HG02642 (cell line): ENCODE data around the gene STATH.
"Not testable (repeated sequence)": the region's sequence is repeated elsewhere in the genome, so short reads cannot be mapped to it uniquely, and the experiment has no call there.

ENCODE experiments used
- ATAC-seq: cut with Tn5 transposase; IDR thresholded peaks from one replicate; pipeline ENCODE4 v1.9.1; 2021; ENCODE audit warnings: mild to moderate bottlenecking; ENCODE audit not compliant: unreplicated experiment, poor library complexity

The STATH gene, protein sequence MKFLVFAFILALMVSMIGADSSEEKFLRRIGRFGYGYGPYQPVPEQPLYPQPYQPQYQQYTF

GRCh38 chr4:69995526-69996016, at the start of gene STATH:
STATH (plus strand) TSS chr4:69995966; CDS start chr4:69998438, 2,472 bp downstream.
- ATAC-seq, result no peak

DNA sequence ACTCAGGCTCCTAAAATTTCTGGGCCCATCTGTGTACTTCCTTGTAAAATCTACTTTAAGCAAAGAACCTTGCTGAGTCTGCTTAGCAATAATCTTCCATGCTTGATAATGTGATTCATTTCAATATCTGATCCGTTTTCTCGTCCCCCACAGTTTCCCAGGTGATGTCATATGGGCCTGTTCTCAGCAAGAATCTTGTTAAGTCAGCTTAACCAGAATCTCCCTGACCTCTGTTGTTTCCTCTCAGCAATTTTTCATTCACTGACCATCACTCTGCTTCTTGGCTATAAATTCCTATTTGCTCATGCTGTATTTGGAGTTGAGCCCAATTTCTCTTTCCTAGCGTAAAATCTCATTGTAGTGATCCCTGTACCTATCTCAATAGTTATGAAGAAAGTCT, 44.2 kb upstream of the STATH start:
- ATAC-seq, result no peak

GRCh38 chr4:69957209-69957608, 38.6 kb upstream of the STATH start:
- no peak for ATAC-seq

DNA sequence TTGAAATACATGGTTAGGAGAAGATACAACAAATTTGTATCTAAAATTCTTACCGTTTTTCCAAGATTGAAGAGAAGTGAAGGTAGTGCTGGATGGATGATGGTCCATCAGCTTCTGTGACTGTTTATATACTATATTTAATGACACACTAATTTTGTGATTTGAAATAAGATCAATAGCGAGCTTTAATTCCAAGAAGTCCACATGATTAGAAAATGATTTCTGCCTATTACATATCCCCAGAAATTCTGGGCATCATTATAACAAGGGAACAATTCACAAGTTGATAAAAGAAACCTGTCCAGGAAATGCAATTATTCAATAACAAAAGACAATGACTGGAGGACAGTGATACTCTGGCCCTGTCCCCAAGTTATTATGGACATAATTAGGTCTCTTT, 30.1 kb upstream of the STATH start, which contains the start of gene CSN2:
CSN2 (minus strand) TSS at position 101 of the 400 bp plus-strand sequence. CDS start 4,733 bp downstream, outside the sequence.
- ATAC-seq, result no peak

- ATAC-seq, result no peak
These were observed 25.7 kb upstream of the STATH start for GRCh38 chr4:69970071-69970470.

- no peak for ATAC-seq
These were observed 21.1 kb upstream of the STATH start for GRCh38 chr4:69974631-69975030.

DNA sequence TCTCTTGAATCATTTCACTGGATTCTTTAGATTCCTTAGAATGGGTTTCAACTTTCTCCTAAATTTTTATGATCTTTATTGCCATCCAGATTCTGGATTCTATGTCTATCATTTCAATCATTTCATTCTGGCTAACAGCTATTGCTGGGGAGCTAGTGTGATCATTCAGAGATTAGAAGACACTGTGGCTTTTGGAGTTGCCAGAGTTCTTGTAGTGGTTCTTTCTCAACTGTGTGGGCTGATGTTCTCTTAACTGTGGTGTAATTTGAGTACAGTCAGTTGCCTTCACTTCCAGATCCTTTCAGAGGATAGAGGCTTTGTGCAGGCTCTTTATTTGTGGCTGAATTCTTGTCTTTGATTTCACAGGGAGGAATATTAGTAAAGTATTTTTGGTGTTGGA, 18.2 kb upstream of the STATH start:
- ATAC-seq, result no peak

DNA sequence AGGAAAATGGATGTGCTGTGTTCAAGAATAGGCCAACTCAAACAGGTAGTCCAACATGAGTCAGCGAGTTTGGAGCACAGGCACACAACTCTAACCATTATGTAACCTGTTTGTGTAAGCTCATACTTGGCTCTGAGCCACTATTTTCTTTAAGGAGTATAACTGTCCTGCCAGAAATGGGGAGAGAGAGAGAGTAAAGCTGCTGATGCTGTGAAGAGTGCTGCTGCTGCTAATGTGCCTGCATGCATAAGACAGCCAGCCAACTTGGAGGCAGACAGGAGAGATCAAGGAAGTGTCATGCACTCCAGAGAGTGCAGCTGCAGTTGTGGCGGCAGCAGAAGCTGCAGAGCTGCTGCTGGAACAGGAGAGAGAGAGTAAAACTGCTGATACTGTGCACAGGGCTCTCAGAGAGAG, 11.7 kb upstream of the STATH start:
- ATAC-seq, result no peak

DNA sequence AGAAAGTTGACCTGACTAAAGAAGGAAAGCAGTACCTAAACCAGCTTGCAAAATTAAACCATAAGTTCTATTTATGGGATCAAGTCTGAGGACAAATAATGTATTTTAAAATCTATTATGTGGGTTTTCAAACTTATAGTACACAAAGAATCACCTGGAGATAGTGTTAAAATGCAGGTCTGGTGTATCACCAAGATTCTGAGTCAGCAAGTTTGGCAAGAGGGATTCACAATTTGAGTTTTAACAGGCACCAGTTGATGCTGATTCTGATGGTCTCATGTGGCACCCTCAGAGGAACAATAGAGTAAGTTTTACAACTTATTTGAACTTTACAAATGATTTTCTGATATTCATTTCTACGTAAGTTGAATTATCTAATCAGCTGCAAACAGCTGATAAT, 9.1 kb upstream of the STATH start:
- ATAC-seq, result no peak

- ATAC-seq, result no peak
These were observed 4.8 kb upstream of the STATH start for GRCh38 chr4:69991016-69991415.

DNA sequence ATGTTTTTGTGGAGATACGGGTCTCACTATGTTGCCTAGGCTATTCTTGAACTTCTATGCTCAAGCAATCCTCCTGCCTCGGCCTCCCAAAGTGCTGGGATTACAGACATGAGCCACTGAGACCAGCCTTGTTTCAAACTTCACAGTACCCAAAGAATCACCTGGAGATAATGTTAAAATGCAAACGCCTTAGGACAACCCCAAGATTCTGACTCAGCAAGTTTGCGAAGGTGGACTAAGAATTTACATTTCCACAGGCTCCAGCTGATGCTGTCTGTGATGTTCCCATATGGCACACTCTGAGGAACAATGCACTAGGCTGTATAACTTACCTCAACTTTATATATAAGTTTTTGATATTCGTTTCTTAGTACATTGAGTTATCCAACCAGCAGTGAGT, 984 bp upstream of the STATH start:
- no peak for ATAC-seq

DNA sequence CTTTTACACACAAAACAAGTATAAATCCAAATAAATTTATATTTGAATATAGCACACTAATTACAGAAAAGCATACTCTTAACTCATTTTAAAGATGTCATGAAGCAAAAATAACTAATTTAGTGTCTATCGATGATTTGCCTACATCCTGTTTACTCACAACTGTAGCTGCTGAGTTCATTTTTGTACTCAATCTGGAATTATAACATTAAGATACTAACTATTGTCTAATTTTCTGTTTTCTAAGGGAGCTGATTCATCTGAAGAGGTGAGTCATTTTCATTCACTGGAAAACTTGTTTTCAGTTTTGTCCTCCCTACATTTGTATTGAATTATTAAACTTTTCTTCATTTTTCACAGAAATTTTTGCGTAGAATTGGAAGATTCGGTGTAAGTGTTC, 3.7 kb downstream of the STATH start:
- no peak for ATAC-seq

GRCh38 chr4:70000711-70001110, 4.9 kb downstream of the STATH start:
- ATAC-seq, result no peak

DNA sequence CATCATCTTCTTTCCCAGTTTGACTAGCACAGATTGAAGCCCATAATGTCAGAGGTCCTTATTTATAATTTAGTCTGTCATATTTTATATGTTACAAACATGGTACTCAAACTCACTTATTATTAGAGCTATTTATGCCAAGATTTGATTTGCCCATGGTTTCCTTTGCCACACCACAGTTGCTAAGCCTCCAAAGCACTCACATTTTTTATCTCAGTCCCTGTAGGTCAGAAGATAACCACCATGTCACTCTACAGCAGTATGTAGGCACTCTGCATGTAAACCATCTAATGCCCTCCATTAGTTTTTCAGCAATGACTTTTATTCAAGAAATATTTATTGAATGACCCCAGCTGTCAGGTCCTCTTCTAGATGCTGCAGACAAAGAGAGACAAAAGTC, 6.7 kb downstream of the STATH start:
- no peak for ATAC-seq

DNA sequence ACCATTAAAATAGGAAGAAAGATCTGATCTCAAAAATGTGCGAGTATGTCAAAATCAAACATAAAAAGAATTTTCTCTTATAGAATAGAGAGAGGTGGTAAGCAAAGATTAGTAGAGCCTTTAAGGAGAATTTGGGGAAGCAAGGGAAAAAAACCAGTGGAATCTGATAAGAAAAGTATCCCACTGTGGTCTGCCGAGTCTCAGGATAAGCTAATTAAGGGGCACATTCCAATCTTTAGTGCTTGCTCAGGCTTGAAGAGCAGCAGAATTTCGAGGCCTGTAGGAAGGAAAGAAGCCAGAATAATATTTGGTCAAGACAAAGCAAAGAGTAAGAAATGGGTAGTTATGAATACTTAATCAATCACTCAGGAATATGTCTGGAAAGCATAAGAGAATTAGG, 13.0 kb downstream of the STATH start:
- no peak for ATAC-seq

DNA sequence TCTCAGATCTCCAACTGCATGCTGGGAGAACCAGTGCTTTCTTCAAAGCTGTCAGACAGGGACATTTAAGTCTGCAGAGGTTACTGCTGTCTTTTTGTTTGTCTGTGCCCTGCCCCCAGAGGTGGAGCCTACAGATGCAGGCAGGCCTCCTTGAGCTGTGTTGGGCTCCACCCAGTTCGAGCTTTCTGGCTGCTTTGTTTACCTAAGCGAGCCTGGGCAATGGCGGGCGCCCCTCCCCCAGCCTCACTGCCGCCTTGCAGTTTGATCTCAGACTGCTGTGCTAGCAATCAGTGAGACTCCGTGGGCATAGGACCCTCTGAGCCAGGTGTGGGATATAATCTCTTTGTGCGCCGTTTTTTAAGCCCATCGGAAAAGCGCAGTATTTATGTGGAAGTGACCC, 23.2 kb downstream of the STATH start:
- not testable (repeated sequence) for ATAC-seq

DNA sequence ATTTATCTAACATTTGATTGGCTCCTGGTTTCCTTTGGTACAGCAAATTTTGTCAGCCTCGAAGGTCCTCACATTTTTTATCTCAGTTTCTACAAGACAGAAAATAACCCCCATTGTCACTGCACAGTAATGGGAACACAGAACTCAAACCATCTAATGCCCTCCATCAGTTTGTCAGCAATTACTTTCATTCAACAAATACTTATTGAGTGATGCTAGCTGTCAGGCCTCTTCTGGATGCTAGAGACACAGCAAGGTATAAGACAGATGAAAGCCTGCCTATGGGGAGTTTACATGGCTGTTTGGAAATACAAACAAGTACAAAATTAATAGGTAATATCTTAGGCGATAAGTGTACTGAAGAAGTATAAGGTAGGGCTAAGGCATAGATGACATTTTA, 27.5 kb downstream of the STATH start:
- no peak for ATAC-seq

GRCh38 chr4:70027011-70027410, 31.2 kb downstream of the STATH start:
- no peak for ATAC-seq

GRCh38 chr4:70028159-70028558, 32.4 kb downstream of the STATH start, which contains the start of gene HTN3:
HTN3 (plus strand) TSS chr4:70028459; CDS start chr4:70030741, 2,282 bp downstream.
- ATAC-seq, result not testable (repeated sequence)

DNA sequence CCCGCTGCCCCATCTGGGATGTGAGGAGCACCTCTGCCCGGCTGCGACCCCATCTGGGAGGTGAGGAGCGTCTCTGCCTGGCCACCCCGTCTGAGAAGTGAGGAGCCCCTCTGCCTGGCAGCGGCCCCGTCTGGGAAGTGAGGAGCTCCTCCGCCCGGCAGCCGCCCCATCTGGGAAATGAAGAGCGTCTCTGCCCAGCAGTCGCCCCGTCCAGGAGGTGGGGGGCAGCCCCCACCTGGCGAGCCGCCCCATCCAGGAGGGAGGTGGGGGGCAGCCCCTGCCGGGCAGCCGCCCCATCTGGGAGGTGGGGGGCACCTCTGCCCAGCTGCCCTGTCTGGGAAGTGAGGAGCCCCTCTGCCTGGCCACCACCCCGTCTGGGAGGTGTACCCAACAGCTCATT, 41.8 kb downstream of the STATH start:
- not testable (repeated sequence) for ATAC-seq

DNA sequence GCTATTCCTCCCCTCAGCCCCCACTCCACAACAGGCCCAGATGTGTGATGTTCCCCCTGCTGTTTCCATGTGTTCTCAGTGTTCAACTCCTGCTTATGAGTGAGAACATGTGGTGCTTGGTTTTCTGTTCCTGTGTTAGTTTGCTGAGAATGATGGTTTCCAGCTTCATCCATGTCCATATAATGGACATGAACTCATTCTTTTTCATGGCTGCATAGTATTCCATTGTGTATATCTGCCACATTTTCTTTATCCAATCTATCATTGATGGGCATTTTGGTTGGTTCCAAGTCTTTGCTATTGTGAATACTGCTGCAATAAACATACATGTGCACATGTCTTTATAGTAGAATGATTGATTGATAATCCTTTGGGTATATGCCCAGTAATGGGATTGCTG, 44.2 kb downstream of the STATH start:
- ATAC-seq, result not testable (repeated sequence)

DNA sequence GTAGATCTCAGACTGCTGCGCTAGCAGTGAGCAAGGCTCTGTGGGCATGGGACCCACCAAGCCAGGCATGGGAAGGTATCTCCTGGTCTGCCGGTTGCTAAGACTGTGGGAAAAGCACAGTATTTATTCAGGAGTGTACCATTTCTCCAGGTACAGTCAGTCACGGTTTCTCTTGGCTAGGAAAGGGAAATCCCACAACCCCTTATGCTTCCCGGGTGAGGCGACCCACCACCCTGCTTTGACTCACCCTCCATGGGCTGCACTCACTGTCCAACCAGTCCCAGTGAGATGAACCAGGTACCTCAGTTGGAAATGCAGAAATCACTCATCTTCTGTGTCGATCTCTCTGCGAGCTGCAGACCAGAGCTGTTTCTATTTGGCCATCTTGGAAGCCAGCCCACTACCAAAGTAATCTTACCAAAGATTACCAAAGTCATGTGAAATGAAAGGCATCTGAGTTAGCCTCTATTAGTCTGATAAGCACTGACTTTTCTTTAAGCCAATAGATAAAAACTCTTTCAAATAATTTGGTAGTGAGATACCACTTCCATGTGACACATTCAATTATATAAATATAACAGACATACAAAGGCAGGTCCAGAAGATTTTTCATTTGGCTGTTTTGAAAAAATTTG, 46.0 kb downstream of the STATH start:
- no peak for ATAC-seq
